Measurements from ENCODE around the gene IFITM2.

DNA sequence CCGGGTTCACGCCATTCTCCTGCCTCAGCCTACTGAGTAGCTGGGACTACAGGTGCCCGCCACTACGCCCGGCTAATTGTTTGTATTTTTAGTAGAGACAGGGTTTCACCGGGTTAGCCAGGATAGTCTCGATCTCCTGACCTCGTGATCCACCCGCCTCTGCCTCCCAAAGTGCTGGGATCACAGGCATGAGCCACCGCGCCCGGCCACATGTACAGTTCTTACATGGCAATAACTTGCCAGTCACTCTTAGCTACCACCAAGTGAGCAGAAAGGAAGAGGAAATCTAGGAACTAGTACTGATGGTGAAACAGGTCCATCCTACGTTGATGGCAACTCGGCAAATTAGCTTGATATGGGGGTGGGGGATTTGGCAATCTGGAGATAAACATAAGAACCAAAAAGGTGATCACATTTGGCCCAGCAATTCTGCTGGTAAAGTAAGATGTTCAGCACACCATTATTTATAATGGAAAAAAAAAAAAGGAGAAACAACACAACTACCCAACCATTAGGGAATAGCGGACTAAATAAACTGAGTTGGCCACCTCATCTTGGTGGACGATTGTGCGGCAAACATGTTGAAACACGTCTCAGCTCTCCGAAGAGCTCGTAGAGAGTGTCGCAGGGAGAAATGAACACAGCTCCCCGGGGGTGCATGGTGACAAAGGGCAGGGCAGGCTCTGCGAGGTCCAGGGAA, 24.1 kb upstream of the IFITM2 start:
- TF ChIP-seq WT1 (tag by site-specific recombination; IDR thresholded peaks at IDR 0.05) = no peak
- TF ChIP-seq, protein P1, sequence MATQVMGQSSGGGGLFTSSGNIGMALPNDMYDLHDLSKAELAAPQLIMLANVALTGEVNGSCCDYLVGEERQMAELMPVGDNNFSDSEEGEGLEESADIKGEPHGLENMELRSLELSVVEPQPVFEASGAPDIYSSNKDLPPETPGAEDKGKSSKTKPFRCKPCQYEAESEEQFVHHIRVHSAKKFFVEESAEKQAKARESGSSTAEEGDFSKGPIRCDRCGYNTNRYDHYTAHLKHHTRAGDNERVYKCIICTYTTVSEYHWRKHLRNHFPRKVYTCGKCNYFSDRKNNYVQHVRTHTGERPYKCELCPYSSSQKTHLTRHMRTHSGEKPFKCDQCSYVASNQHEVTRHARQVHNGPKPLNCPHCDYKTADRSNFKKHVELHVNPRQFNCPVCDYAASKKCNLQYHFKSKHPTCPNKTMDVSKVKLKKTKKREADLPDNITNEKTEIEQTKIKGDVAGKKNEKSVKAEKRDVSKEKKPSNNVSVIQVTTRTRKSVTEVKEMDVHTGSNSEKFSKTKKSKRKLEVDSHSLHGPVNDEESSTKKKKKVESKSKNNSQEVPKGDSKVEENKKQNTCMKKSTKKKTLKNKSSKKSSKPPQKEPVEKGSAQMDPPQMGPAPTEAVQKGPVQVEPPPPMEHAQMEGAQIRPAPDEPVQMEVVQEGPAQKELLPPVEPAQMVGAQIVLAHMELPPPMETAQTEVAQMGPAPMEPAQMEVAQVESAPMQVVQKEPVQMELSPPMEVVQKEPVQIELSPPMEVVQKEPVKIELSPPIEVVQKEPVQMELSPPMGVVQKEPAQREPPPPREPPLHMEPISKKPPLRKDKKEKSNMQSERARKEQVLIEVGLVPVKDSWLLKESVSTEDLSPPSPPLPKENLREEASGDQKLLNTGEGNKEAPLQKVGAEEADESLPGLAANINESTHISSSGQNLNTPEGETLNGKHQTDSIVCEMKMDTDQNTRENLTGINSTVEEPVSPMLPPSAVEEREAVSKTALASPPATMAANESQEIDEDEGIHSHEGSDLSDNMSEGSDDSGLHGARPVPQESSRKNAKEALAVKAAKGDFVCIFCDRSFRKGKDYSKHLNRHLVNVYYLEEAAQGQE (tag by site-specific recombination; IDR thresholded peaks at IDR 0.05) = no peak
- TF ChIP-seq, protein P2, sequence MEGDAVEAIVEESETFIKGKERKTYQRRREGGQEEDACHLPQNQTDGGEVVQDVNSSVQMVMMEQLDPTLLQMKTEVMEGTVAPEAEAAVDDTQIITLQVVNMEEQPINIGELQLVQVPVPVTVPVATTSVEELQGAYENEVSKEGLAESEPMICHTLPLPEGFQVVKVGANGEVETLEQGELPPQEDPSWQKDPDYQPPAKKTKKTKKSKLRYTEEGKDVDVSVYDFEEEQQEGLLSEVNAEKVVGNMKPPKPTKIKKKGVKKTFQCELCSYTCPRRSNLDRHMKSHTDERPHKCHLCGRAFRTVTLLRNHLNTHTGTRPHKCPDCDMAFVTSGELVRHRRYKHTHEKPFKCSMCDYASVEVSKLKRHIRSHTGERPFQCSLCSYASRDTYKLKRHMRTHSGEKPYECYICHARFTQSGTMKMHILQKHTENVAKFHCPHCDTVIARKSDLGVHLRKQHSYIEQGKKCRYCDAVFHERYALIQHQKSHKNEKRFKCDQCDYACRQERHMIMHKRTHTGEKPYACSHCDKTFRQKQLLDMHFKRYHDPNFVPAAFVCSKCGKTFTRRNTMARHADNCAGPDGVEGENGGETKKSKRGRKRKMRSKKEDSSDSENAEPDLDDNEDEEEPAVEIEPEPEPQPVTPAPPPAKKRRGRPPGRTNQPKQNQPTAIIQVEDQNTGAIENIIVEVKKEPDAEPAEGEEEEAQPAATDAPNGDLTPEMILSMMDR (tag by site-specific recombination; IDR thresholded peaks at IDR 0.05) = no peak
- no peak for TF ChIP-seq ZEB2 (tag by site-specific recombination; IDR thresholded peaks at IDR 0.05)
- TF ChIP-seq, protein P3, sequence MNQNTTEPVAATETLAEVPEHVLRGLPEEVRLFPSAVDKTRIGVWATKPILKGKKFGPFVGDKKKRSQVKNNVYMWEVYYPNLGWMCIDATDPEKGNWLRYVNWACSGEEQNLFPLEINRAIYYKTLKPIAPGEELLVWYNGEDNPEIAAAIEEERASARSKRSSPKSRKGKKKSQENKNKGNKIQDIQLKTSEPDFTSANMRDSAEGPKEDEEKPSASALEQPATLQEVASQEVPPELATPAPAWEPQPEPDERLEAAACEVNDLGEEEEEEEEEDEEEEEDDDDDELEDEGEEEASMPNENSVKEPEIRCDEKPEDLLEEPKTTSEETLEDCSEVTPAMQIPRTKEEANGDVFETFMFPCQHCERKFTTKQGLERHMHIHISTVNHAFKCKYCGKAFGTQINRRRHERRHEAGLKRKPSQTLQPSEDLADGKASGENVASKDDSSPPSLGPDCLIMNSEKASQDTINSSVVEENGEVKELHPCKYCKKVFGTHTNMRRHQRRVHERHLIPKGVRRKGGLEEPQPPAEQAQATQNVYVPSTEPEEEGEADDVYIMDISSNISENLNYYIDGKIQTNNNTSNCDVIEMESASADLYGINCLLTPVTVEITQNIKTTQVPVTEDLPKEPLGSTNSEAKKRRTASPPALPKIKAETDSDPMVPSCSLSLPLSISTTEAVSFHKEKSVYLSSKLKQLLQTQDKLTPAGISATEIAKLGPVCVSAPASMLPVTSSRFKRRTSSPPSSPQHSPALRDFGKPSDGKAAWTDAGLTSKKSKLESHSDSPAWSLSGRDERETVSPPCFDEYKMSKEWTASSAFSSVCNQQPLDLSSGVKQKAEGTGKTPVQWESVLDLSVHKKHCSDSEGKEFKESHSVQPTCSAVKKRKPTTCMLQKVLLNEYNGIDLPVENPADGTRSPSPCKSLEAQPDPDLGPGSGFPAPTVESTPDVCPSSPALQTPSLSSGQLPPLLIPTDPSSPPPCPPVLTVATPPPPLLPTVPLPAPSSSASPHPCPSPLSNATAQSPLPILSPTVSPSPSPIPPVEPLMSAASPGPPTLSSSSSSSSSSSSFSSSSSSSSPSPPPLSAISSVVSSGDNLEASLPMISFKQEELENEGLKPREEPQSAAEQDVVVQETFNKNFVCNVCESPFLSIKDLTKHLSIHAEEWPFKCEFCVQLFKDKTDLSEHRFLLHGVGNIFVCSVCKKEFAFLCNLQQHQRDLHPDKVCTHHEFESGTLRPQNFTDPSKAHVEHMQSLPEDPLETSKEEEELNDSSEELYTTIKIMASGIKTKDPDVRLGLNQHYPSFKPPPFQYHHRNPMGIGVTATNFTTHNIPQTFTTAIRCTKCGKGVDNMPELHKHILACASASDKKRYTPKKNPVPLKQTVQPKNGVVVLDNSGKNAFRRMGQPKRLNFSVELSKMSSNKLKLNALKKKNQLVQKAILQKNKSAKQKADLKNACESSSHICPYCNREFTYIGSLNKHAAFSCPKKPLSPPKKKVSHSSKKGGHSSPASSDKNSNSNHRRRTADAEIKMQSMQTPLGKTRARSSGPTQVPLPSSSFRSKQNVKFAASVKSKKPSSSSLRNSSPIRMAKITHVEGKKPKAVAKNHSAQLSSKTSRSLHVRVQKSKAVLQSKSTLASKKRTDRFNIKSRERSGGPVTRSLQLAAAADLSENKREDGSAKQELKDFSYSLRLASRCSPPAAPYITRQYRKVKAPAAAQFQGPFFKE (tag by site-specific recombination; IDR thresholded peaks at IDR 0.05; ENCODE audit: borderline replicate concordance) = no peak
- TF ChIP-seq ZNF707 (tag by site-specific recombination; IDR thresholded peaks at IDR 0.05) = no peak
- TF ChIP-seq ZNF629 (tag by site-specific recombination; IDR thresholded peaks at IDR 0.05) = no peak
- TF ChIP-seq YY1 (tag by site-specific recombination; IDR thresholded peaks at IDR 0.05) = no peak
- TF ChIP-seq, protein P4, sequence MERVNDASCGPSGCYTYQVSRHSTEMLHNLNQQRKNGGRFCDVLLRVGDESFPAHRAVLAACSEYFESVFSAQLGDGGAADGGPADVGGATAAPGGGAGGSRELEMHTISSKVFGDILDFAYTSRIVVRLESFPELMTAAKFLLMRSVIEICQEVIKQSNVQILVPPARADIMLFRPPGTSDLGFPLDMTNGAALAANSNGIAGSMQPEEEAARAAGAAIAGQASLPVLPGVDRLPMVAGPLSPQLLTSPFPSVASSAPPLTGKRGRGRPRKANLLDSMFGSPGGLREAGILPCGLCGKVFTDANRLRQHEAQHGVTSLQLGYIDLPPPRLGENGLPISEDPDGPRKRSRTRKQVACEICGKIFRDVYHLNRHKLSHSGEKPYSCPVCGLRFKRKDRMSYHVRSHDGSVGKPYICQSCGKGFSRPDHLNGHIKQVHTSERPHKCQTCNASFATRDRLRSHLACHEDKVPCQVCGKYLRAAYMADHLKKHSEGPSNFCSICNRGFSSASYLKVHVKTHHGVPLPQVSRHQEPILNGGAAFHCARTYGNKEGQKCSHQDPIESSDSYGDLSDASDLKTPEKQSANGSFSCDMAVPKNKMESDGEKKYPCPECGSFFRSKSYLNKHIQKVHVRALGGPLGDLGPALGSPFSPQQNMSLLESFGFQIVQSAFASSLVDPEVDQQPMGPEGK (tag by site-specific recombination; IDR thresholded peaks at IDR 0.05) = no peak
- no peak for TF ChIP-seq FEZF1 (tag by site-specific recombination; IDR thresholded peaks at IDR 0.05)
- TF ChIP-seq ZNF19 (tag by site-specific recombination; IDR thresholded peaks at IDR 0.05; ENCODE audit: low read depth) = no peak
